GM23248 (cell line): Measurements from ENCODE around the gene BARHL1.

Experiments used
- EZH2 ChIP-seq: fragments of 200-600 bp; sonication (generic); IDR thresholded peaks from 2 replicates; pipeline ENCODE4 v1.6.1; 2018; ENCODE audit warnings: antibody characterized with exemption, mild to moderate bottlenecking; ENCODE audit not compliant: insufficient read depth, poor library complexity, severe bottlenecking
- EZH2phosphoT487 ChIP-seq: fragments of 200-600 bp; sonication (generic); IDR thresholded peaks from 2 replicates; pipeline ENCODE4 v1.6.1; 2018; ENCODE audit warnings: antibody characterized with exemption, moderate library complexity, mild to moderate bottlenecking, low read depth; ENCODE audit not compliant: insufficient read depth

DNA sequence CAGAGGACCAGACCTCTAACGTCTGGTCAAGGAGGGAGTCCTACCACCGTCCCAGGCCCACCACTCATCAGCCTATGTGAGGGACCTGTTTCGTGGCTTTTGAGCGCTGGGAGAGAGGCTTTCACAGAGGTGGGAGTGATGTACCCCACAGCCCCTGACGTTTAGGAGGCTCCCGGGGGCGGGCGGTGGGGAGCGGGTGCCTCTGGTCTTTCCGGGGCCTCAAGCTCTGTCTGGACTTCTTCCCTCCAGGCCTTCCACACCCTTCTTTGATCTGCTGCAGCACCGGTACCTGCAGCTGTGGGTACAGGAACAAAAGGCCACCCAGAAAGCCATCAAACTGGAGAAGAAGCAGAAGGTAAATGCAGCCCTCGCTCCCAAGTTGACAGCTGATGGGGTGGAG, 45.1 kb upstream of the BARHL1 start:
- no peak for TF ChIP-seq EZH2phosphoT487
- TF ChIP-seq EZH2, result no peak
